ENCODE data around the gene PLEKHG1.

- TF ChIP-seq CTCF (optimal IDR thresholded peaks at IDR 0.05 in 1 of 3, IDR thresholded peaks at IDR 0.05 in 1 of 3, conservative IDR thresholded peaks at IDR 0.05 in 1 of 3; ENCODE audit: extremely low read depth in 1 of 3, insufficient read depth in 2 of 3, low read length in 3 of 3): no peak
- TF ChIP-seq EZH2 (IDR thresholded peaks at IDR 0.05; ENCODE audit: low read length): no peak
Measured at GRCh38 chr6:150632785-150633485, 33.2 kb downstream of the PLEKHG1 start.

Measured in keratinocyte (primary cell).